GM12878 (cell line): ENCODE measurements around the gene LAD1. TPM values are rescaled to one million over a fixed set of nuclear protein-coding genes. Genes with fewer than 3 reads are reported as not detected.

Experiments
- ATAC-seq: fragments of 200-7000 bp; cut with Tn5 transposase; 3 replicates; pipeline ENCODE4 v1.9.1; 2020; ENCODE audit warnings: mild to moderate bottlenecking, moderate library complexity
- BruUV-seq: library from RNA; stranded (reverse); fragments of 400-500 nt; replicated peaks from 2 replicates; lab custom pipeline; 2021; lab: Mats Ljungman, UMichigan
- CTCF ChIA-PET: fragments of 300-600 bp; sonication (Branson Sonifier 250); formaldehyde crosslinking; extraction: SDS; loops from one replicate; lab custom pipeline; 2021; ENCODE audit warnings: inconsistent platforms; lab: Yijun Ruan, JAX
- POLR2A ChIA-PET: fragments of 350-600 bp; formaldehyde crosslinking; extraction: SDS; loops from one replicate; lab custom pipeline; 2021; ENCODE audit warnings: inconsistent platforms; lab: Charles Lee
- RAD21 ChIA-PET: fragments of 300-600 bp; sonication (Branson Sonifier 250); formaldehyde crosslinking; loops from one replicate; lab custom pipeline; 2023; ENCODE audit warnings: antibody characterized with exemption; ENCODE audit not compliant: unreplicated experiment; lab: Charles Lee
- SMC1A ChIA-PET: fragments of 300-600 bp; sonication (Branson Sonifier 250); formaldehyde crosslinking; loops from one replicate; lab custom pipeline; 2023; ENCODE audit not compliant: unreplicated experiment, uncharacterized antibody; lab: Charles Lee
- DNase-seq: peaks from one replicate; pipeline ENCODE4 v3.0.0-alpha.2; 2011; ENCODE audit warnings: low read depth, low spot score
- FAIRE-seq: peaks from 3 replicates; lab custom pipeline; 2011; peaks lifted over from hg19 to GRCh38; lab: Jason Lieb, UNC
- H2AFZ ChIP-seq: 2 replicates; pipeline ENCODE4 v1.6.0; 2011; ENCODE audit warnings: low read depth, low read length, control low read depth; ENCODE audit not compliant: control insufficient read depth
- H3K27ac ChIP-seq: 2 replicates; pipeline ENCODE4 v1.5.1; 2011; ENCODE audit warnings: control low read depth; ENCODE audit not compliant: control insufficient read depth, insufficient read depth
- H3K27me3 ChIP-seq, 2 experiments: replicated peaks in 1 of 2; 2 replicates each; pipeline versions ENCODE4 v1.6.0 to v1.6.1; 2011; ENCODE audit warnings: low read length in 1 of 2; ENCODE audit not compliant: control insufficient read depth in 2 of 2, insufficient read depth in 2 of 2
- H3K36me3 ChIP-seq, 2 experiments: 2 replicates each; pipeline ENCODE4 v1.5.1; 2011; ENCODE audit warnings: low read length in 1 of 2; ENCODE audit not compliant: control insufficient read depth in 2 of 2, insufficient read depth in 2 of 2
- H3K4me1 ChIP-seq: 2 replicates; pipeline ENCODE4 v1.6.1; 2011; ENCODE audit warnings: mild to moderate bottlenecking, low read length, moderate library complexity, mixed read lengths; ENCODE audit not compliant: control insufficient read depth, insufficient read depth
- H3K4me2 ChIP-seq: 2 replicates; pipeline ENCODE4 v1.6.0; 2011; ENCODE audit warnings: control low read depth; ENCODE audit not compliant: control insufficient read depth, insufficient read depth
- H3K4me3 ChIP-seq: fragments of 200-600 bp; sonication (generic); 2 replicates; pipeline ENCODE4 v1.5.1; 2016
- H3K79me2 ChIP-seq: 2 replicates; pipeline ENCODE4 v1.6.0; 2011; ENCODE audit warnings: low read length; ENCODE audit not compliant: control insufficient read depth, insufficient read depth
- H3K9ac ChIP-seq: 2 replicates; pipeline ENCODE4 v1.8.0; 2011; ENCODE audit warnings: low read length, control low read depth, mixed read lengths; ENCODE audit not compliant: control insufficient read depth, insufficient read depth
- H3K9me3 ChIP-seq: replicated peaks from 3 replicates; pipeline ENCODE4 v1.5.1; 2011; ENCODE audit warnings: mild to moderate bottlenecking, low read length; ENCODE audit not compliant: control insufficient read depth, insufficient read depth
- H4K20me1 ChIP-seq: 2 replicates; pipeline ENCODE4 v1.6.0; 2011; ENCODE audit not compliant: control insufficient read depth, insufficient read depth
- CEBPB ChIP-seq, 2 experiments: fragments of 150-350 bp in 1 of 2; IDR thresholded peaks; 2 replicates each; pipeline ENCODE4 v1.6.1; 2012 to 2014; ENCODE audit warnings: low read depth in 2 of 2, low read length in 2 of 2, borderline replicate concordance in 1 of 2, inconsistent platforms in 1 of 2
- CHD4 ChIP-seq: fragments of 200-600 bp; sonication (generic); IDR thresholded peaks from 2 replicates; pipeline ENCODE4 v1.6.1; 2016; ENCODE audit warnings: mild to moderate bottlenecking
- EGR1 ChIP-seq, 2 experiments: IDR thresholded peaks; 1 replicate in 1 of 2; 2 replicates in 1 of 2; pipeline ENCODE4 v1.6.1; 2011 to 2012; ENCODE audit warnings: low read depth in 2 of 2, low read length in 2 of 2, borderline replicate concordance in 1 of 2, mild to moderate bottlenecking in 1 of 2, moderate library complexity in 1 of 2
- KLF5 ChIP-seq: fragments of 450-650 bp; IDR thresholded peaks from 2 replicates; pipeline ENCODE4 v1.6.1; 2014; ENCODE audit warnings: mild to moderate bottlenecking; ENCODE audit not compliant: partially characterized antibody
- MLLT1 ChIP-seq: fragments of 450-650 bp; IDR thresholded peaks from 2 replicates; pipeline ENCODE4 v1.6.1; 2016; ENCODE audit warnings: mild to moderate bottlenecking
- NFIC ChIP-seq: IDR thresholded peaks from 2 replicates; pipeline ENCODE4 v1.6.1; 2012; ENCODE audit warnings: low read depth, mild to moderate bottlenecking, inconsistent platforms, low read length, moderate library complexity
- NR2F1 ChIP-seq: fragments of 450-650 bp; conservative IDR thresholded peaks from 2 replicates; pipeline ENCODE4 v1.6.1; 2017; ENCODE audit warnings: mild to moderate bottlenecking
- NRF1 ChIP-seq: conservative IDR thresholded peaks from 2 replicates; pipeline ENCODE4 v1.6.1; 2011; ENCODE audit warnings: mild to moderate bottlenecking, low read depth, low read length, improper control_type of control experiment
- RFX5 ChIP-seq: IDR thresholded peaks from 2 replicates; pipeline ENCODE4 v1.6.1; 2011; ENCODE audit warnings: low read depth, low read length, improper control_type of control experiment
- SMAD5 ChIP-seq: IDR thresholded peaks from 2 replicates; pipeline ENCODE4 v1.6.1; 2016; ENCODE audit warnings: antibody characterized with exemption, low read depth
- STAT3 ChIP-seq: IDR thresholded peaks from 2 replicates; pipeline ENCODE4 v1.6.1; 2011; ENCODE audit warnings: low read depth, low read length, improper control_type of control experiment
- TBL1XR1 ChIP-seq: IDR thresholded peaks from 2 replicates; pipeline ENCODE4 v1.6.1; 2012; ENCODE audit warnings: low read depth, low read length, improper control_type of control experiment
- TCF7 ChIP-seq: IDR thresholded peaks from 2 replicates; pipeline ENCODE4 v1.6.1; 2014; ENCODE audit warnings: antibody characterized with exemption, borderline replicate concordance
- YY1 ChIP-seq: IDR thresholded peaks from 2 replicates; pipeline ENCODE4 v1.6.1; 2011; ENCODE audit warnings: low read depth, mild to moderate bottlenecking, low read length
- ZNF384 ChIP-seq: IDR thresholded peaks from 2 replicates; pipeline ENCODE4 v1.6.1; 2012; ENCODE audit warnings: low read depth, mild to moderate bottlenecking, low read length, improper control_type of control experiment, borderline replicate concordance
- ZNF622 ChIP-seq: fragments of 450-650 bp; IDR thresholded peaks from 2 replicates; pipeline ENCODE4 v1.6.1; 2017; ENCODE audit warnings: mild to moderate bottlenecking, inconsistent platforms
- WGBS: methylation state at CpG from one replicate; pipeline ENCODE4 v1.1.6; 2016; ENCODE audit warnings: low lambda C conversion rate; ENCODE audit not compliant: insufficient replicate concordance, insufficient coverage; ENCODE audit errors: missing lambda C conversion rate; 5-methylcytosine and 5-hydroxymethylcytosine counted together
- in situ Hi-C: fragments of 300-500 bp; cut with MboI; formaldehyde crosslinking; loops from 9 replicates; pipeline ENCODE4 v1.14.3; 2018; ENCODE audit warnings: mixed read lengths
- intact Hi-C: fragments of 100-400 bp; cut with micrococcal nuclease; formaldehyde crosslinking; loops from one replicate; pipeline ENCODE4 v1.14.2; 2022; ENCODE audit not compliant: unreplicated experiment
- polyA plus RNA-seq, 11 experiments: library from polyadenylated mRNA; depleted of rRNA in 4 of 11; unstranded in 6 of 11; stranded (reverse) in 5 of 11; fragments of >200 nt; fragmentation: Nextera tagmentation in 4 of 11; fragmentation: Illumina TruSeq in 1 of 11; extraction: Ambion mirVana in 4 of 11; extraction: Trizol in 1 of 11; gene quantifications; 1 replicate in 1 of 11; 2 replicates in 10 of 11; pipeline versions ENCODE4 v1.2.1 to v1.2.3, GENCODE V29; 2011 to 2016; ENCODE audit warnings: inconsistent platforms in 2 of 11, missing spikeins in 2 of 11, low read depth in 1 of 11
- total RNA-seq, 4 experiments: library from RNA; depleted of rRNA in 3 of 4; stranded (reverse); fragments of >200 nt in 3 of 4; fragmentation: Illumina TruSeq in 1 of 4; extraction: Trizol in 1 of 4; gene quantifications; 2 replicates each; pipeline versions ENCODE4 v1.2.1 to v1.2.3, GENCODE V29; 2013 to 2021
- TF ChIP-seq, protein P1 (sequence below): fragments of 150-350 bp; IDR thresholded peaks from 2 replicates; pipeline ENCODE4 v1.6.1; 2016; ENCODE audit warnings: low read depth, low read length

Gene LAD1
- total and polyA plus RNA-seq, 10 of the 15 experiments (the other 5 are each of a cell fraction or from before 2014, with no cell fraction given) = 0.05 to 0.48 (median 0.32) TPM; not detected in 3

DNA sequence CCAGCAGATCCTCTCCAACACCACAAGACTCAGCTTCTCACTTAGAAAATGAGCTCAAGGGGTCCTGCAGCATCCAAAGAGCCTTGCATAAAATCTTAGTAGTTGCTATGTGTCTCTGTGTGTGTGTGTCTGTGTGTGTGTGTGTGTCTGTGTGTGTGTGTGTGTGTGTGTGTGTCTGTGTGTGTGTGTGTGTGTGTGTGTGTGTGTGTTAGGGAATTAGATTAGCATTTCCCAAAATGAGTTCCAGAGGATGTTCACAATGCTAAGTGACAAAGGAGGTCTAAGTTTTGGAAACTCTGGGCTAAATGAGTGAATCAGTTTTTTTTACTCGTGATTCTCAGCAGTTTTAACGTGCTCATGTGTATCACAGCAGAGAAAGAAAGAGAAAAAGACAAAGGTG is 52.1 kb downstream of the LAD1 start:
- no peak for ATAC-seq
- Histone ChIP-seq H3K79me2 (no peaks in the 10 kb centered on the region), H3K4me2 (no peak overlapping the region), H3K27ac (no peak overlapping the region), H3K4me1 (no peaks in the 10 kb centered on the region)
- ChIA-PET SMC1A (interaction anchor here (1.4 to 2.8 kb wide), 4 partner anchors 35 to 166 kb away, joined by 3 to 11 read pairs (median 4); no protein-coding TSS in a partner anchor), RAD21 (interaction anchor here (0.7 to 4.4 kb wide), 7 partner anchors 14 to 375 kb away, joined by 4 to 19 read pairs (median 5); no protein-coding TSS in a partner anchor)
- DNase-seq = no peak
- TF ChIP-seq RFX5 (no peak), YY1 (no peak), TBL1XR1 (no peak), ZNF384 (no peak), ZNF622 (no peak), NFIC (no peak), EGR1 (IDR thresholded peaks at IDR 0.05; ENCODE audit: borderline replicate concordance in 1 of 2, low read depth in 2 of 2, low read length in 2 of 2) (no peak), CHD4 (no peak), STAT3 (no peak), CEBPB (IDR thresholded peaks at IDR 0.05; ENCODE audit: borderline replicate concordance in 1 of 2, low read depth in 2 of 2, low read length in 2 of 2) (no peak), SMAD5 (no peak), MLLT1 (no peak), KLF5 (no peak), NR2F1 (no peak), NRF1 (no peak), TCF7 (no peak)
- TF ChIP-seq, protein P1, sequence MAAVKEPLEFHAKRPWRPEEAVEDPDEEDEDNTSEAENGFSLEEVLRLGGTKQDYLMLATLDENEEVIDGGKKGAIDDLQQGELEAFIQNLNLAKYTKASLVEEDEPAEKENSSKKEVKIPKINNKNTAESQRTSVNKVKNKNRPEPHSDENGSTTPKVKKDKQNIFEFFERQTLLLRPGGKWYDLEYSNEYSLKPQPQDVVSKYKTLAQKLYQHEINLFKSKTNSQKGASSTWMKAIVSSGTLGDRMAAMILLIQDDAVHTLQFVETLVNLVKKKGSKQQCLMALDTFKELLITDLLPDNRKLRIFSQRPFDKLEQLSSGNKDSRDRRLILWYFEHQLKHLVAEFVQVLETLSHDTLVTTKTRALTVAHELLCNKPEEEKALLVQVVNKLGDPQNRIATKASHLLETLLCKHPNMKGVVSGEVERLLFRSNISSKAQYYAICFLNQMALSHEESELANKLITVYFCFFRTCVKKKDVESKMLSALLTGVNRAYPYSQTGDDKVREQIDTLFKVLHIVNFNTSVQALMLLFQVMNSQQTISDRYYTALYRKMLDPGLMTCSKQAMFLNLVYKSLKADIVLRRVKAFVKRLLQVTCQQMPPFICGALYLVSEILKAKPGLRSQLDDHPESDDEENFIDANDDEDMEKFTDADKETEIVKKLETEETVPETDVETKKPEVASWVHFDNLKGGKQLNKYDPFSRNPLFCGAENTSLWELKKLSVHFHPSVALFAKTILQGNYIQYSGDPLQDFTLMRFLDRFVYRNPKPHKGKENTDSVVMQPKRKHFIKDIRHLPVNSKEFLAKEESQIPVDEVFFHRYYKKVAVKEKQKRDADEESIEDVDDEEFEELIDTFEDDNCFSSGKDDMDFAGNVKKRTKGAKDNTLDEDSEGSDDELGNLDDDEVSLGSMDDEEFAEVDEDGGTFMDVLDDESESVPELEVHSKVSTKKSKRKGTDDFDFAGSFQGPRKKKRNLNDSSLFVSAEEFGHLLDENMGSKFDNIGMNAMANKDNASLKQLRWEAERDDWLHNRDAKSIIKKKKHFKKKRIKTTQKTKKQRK = no peak
- TF ChIP-seq, all 136 proteins: peak for 0
- in situ Hi-C loops (no loop called here), intact Hi-C loops (loop anchor here (2.0 to 5.0 kb wide), 2 partner anchors 60 to 95 kb away; no protein-coding TSS in a partner anchor)
- no peaks in the 10 kb centered on the region for H3K36me3 ChIP-seq
- H3K9me3 ChIP-seq = no peaks in the 10 kb centered on the region; the same call in 2 of the 3 replicates
- no peak overlapping the region for H3K9ac ChIP-seq
- FAIRE-seq = no peak
- H4K20me1 ChIP-seq = no peaks in the 10 kb centered on the region
- WGBS = 4% methylated on average over 2 of the region's 2 CpGs
- ChIA-PET POLR2A (interaction anchor here (0.9 kb wide), 1 partner anchor 9 kb away, joined by 3 read pairs; no protein-coding TSS in a partner anchor), CTCF (interaction anchor here (1.1 to 4.8 kb wide), 9 partner anchors 13 to 165 kb away, joined by 3 to 46 read pairs (median 9); no protein-coding TSS in a partner anchor)
- no peak overlapping the region for H2AFZ ChIP-seq
- BruUV-seq = no TSS peak
- H3K4me3 ChIP-seq = no peak overlapping the region
- peaks cover 0 to 1% of the 10 kb centered on the region in 2 experiments; a peak in 1 of 4 replicates for H3K27me3 ChIP-seq
